Nephron (organoid): Measurements from ENCODE around the gene SLC25A25.

Source experiments
- H3K27ac Mint-ChIP-seq, 3 experiments: 2 replicates each; pipeline ENCODE4 v1.8.0; 2020; ENCODE audit warnings: mixed read lengths in 3 of 3, mild to moderate bottlenecking in 2 of 3, moderate library complexity in 1 of 3
- H3K27me3 Mint-ChIP-seq: 2 replicates; pipeline ENCODE4 v1.8.0; 2021; ENCODE audit warnings: low read depth, mild to moderate bottlenecking, moderate library complexity, mixed read lengths
- H3K36me3 Mint-ChIP-seq: 2 replicates; pipeline ENCODE4 v1.8.0; 2020; ENCODE audit warnings: low read depth, mixed read lengths
- H3K4me1 Mint-ChIP-seq: 2 replicates; pipeline ENCODE4 v1.8.0; 2020; ENCODE audit warnings: mixed read lengths
- H3K4me3 Mint-ChIP-seq, 3 experiments: 2 replicates each; pipeline ENCODE4 v1.8.0; 2020; ENCODE audit warnings: mild to moderate bottlenecking in 3 of 3, mixed read lengths in 3 of 3, moderate library complexity in 2 of 3
- H3K9me3 Mint-ChIP-seq: 2 replicates; pipeline ENCODE4 v1.8.0; 2020; ENCODE audit warnings: mixed read lengths
- CTCF ChIP-seq, 3 experiments: fragments of 200-600 bp; sonication (generic); IDR thresholded peaks; one replicate each; pipeline ENCODE4 v1.5.0; 2021; ENCODE audit warnings: antibody characterized with exemption in 3 of 3; ENCODE audit not compliant: unreplicated experiment in 3 of 3

Gene SLC25A25

GRCh38 chr9:128055344-128056040, 12.5 kb upstream of the SLC25A25 start:
- Mint-ChIP-seq H3K4me1 (peaks cover 15% of the 10 kb centered on the region), H3K36me3 (no peaks in the 10 kb centered on the region), H3K4me3 (no peak overlapping the region), H3K27ac (peak overlapping the region; percentile 68 to 90 (median 88)), H3K9me3 (no peaks in the 10 kb centered on the region), H3K27me3 (no peaks in the 10 kb centered on the region)
- no peak for TF ChIP-seq CTCF (IDR thresholded peaks at IDR 0.05; ENCODE audit: unreplicated experiment in 3 of 3)

- Mint-ChIP-seq H3K36me3 (peaks cover under 1% of the 10 kb centered on the region), H3K4me1 (peaks cover 15% of the 10 kb centered on the region), H3K9me3 (no peaks in the 10 kb centered on the region), H3K27ac (peak overlapping the region; percentile 68 to 90 (median 88)), H3K27me3 (no peaks in the 10 kb centered on the region), H3K4me3 (no peak overlapping the region)
- no peak for TF ChIP-seq CTCF (IDR thresholded peaks at IDR 0.05; ENCODE audit: unreplicated experiment in 3 of 3)
These were observed 11.9 kb upstream of the SLC25A25 start for GRCh38 chr9:128056086-128056485.

GRCh38 chr9:128056887-128057723, 10.9 kb upstream of the SLC25A25 start:
- no peak for TF ChIP-seq CTCF (IDR thresholded peaks at IDR 0.05; ENCODE audit: unreplicated experiment in 3 of 3)
- Mint-ChIP-seq H3K27me3 (no peaks in the 10 kb centered on the region), H3K36me3 (peaks cover 9% of the 10 kb centered on the region), H3K4me3 (peak overlapping the region in 1 of 3 experiments; percentile 10), H3K9me3 (no peaks in the 10 kb centered on the region), H3K4me1 (peaks cover 19% of the 10 kb centered on the region), H3K27ac (peak overlapping the region; percentile 62 to 88 (median 78))

- TF ChIP-seq CTCF (IDR thresholded peaks at IDR 0.05; ENCODE audit: unreplicated experiment in 3 of 3) = no peak
- Mint-ChIP-seq H3K27me3 (no peaks in the 10 kb centered on the region), H3K4me1 (peaks cover 19% of the 10 kb centered on the region), H3K9me3 (no peaks in the 10 kb centered on the region), H3K36me3 (peaks cover 12% of the 10 kb centered on the region), H3K4me3 (no peak overlapping the region), H3K27ac (peak overlapping the region; percentile 62 to 88 (median 78))
These were observed 10.2 kb upstream of the SLC25A25 start for GRCh38 chr9:128057724-128058409.

GRCh38 chr9:128059365-128059983, 8.6 kb upstream of the SLC25A25 start:
- H3K27ac Mint-ChIP-seq = no peak overlapping the region
- peaks cover 14% of the 10 kb centered on the region for H3K4me1 Mint-ChIP-seq
- TF ChIP-seq CTCF (IDR thresholded peaks at IDR 0.05; ENCODE audit: unreplicated experiment in 3 of 3) = no peak
- H3K4me3 Mint-ChIP-seq = no peak overlapping the region
- no peaks in the 10 kb centered on the region for H3K27me3 Mint-ChIP-seq
- H3K36me3 Mint-ChIP-seq = peaks cover 16% of the 10 kb centered on the region
- no peaks in the 10 kb centered on the region for H3K9me3 Mint-ChIP-seq
